Neuronal stem cell (in vitro differentiated cells): ENCODE data around the gene MVD.

ENCODE experiments used
- DNase-seq: peaks from one replicate; pipeline ENCODE4 v3.0.0-alpha.2; 2013; ENCODE audit warnings: low spot score
- H2AFZ ChIP-seq: one replicate; pipeline ENCODE4 v1.6.1; 2013; ENCODE audit warnings: mild to moderate bottlenecking, low read length, inconsistent platforms
- H2AK5ac ChIP-seq: 2 replicates; pipeline ENCODE4 v1.6.1; 2013; ENCODE audit warnings: low read depth, mild to moderate bottlenecking, inconsistent platforms, low read length, moderate library complexity, mixed read lengths
- H2BK120ac ChIP-seq: 2 replicates; pipeline ENCODE4 v1.6.1; 2013; ENCODE audit warnings: low read depth, mild to moderate bottlenecking, inconsistent platforms, low read length, moderate library complexity, mixed read lengths
- H2BK12ac ChIP-seq: one replicate; pipeline ENCODE4 v1.6.1; 2013; ENCODE audit warnings: low read length, inconsistent platforms
- H2BK15ac ChIP-seq: 2 replicates; pipeline ENCODE4 v1.6.1; 2013; ENCODE audit warnings: mild to moderate bottlenecking, low read length, inconsistent platforms, mixed read lengths
- H2BK5ac ChIP-seq: one replicate; pipeline ENCODE4 v1.6.1; 2013; ENCODE audit warnings: inconsistent platforms, mild to moderate bottlenecking, low read length, moderate library complexity
- H3K14ac ChIP-seq: one replicate; pipeline ENCODE4 v1.6.1; 2013; ENCODE audit warnings: low read length, inconsistent platforms
- H3K18ac ChIP-seq: 2 replicates; pipeline ENCODE4 v1.6.1; 2013; ENCODE audit warnings: low read length, inconsistent platforms
- H3K23ac ChIP-seq: 2 replicates; pipeline ENCODE4 v1.6.1; 2013; ENCODE audit warnings: low read depth, mild to moderate bottlenecking, mixed read lengths, low read length, inconsistent platforms; ENCODE audit not compliant: poor library complexity
- H3K27ac ChIP-seq: replicated peaks from 3 replicates; pipeline ENCODE4 v1.5.1; 2013; ENCODE audit warnings: low read length, inconsistent platforms
- H3K27me3 ChIP-seq, 3 experiments: 2 replicates each; pipeline ENCODE4 v1.6.1; 2013; ENCODE audit warnings: low read length in 3 of 3, mild to moderate bottlenecking in 2 of 3, inconsistent platforms in 1 of 3, low read depth in 1 of 3, mixed read lengths in 1 of 3, moderate library complexity in 1 of 3; ENCODE audit not compliant: control insufficient read depth in 3 of 3, insufficient read depth in 3 of 3
- H3K36me3 ChIP-seq, 2 donors: replicated peaks in 1 of 2; 2 replicates each; pipeline ENCODE4 v1.6.1; 2013; ENCODE audit warnings: low read length in 2 of 2; ENCODE audit not compliant: control insufficient read depth in 2 of 2, insufficient read depth in 2 of 2
- H3K4ac ChIP-seq: 2 replicates; pipeline ENCODE4 v1.6.1; 2013; ENCODE audit warnings: inconsistent platforms, mild to moderate bottlenecking, low read length, moderate library complexity
- H3K4me1 ChIP-seq, 2 donors: 1 replicate in 1 of 2; 2 replicates in 1 of 2; pipeline ENCODE4 v1.6.1; 2013; ENCODE audit warnings: low read length in 2 of 2, low read depth in 1 of 2; ENCODE audit not compliant: control insufficient read depth in 2 of 2, insufficient read depth in 1 of 2
- H3K4me2 ChIP-seq: one replicate; pipeline ENCODE4 v1.6.1; 2013; ENCODE audit warnings: mild to moderate bottlenecking, low read length, inconsistent platforms; ENCODE audit not compliant: insufficient read depth, poor library complexity, severe bottlenecking
- H3K4me3 ChIP-seq, 2 donors: 2 replicates each; pipeline ENCODE4 v1.5.1; 2013; ENCODE audit warnings: low read length in 2 of 2, mild to moderate bottlenecking in 2 of 2, inconsistent platforms in 1 of 2, moderate library complexity in 1 of 2
- H3K79me1 ChIP-seq: one replicate; pipeline ENCODE4 v1.6.1; 2013; ENCODE audit warnings: low read depth, mild to moderate bottlenecking, inconsistent platforms, low read length, moderate library complexity
- H3K9ac ChIP-seq: one replicate; pipeline ENCODE4 v1.6.1; 2013; ENCODE audit warnings: mild to moderate bottlenecking, low read depth, low read length, inconsistent platforms; ENCODE audit not compliant: poor library complexity
- H3K9me3 ChIP-seq, 2 donors: replicated peaks in 1 of 2; 2 replicates each; pipeline versions ENCODE3 to v1.6.1; 2013; ENCODE audit warnings: low read length in 2 of 2, mild to moderate bottlenecking in 2 of 2, inconsistent platforms in 1 of 2, low read depth in 1 of 2, mixed read lengths in 1 of 2, moderate library complexity in 1 of 2; ENCODE audit not compliant: control insufficient read depth in 2 of 2, insufficient read depth in 1 of 2
- H4K8ac ChIP-seq: one replicate; pipeline ENCODE4 v1.6.1; 2013; ENCODE audit warnings: low read depth, mild to moderate bottlenecking, inconsistent platforms, low read length, moderate library complexity
- H4K91ac ChIP-seq: one replicate; pipeline ENCODE4 v1.6.1; 2013; ENCODE audit warnings: low read length, low read depth, mild to moderate bottlenecking, inconsistent platforms; ENCODE audit not compliant: poor library complexity
- WGBS, 2 donors: extraction: QIAGEN DNeasy Blood & Tissue Kit; methylation state at CpG; one replicate each; pipeline ENCODE4 v1.1.7; 2013; ENCODE audit warnings: missing lambda C conversion rate in 2 of 2, mixed read lengths in 1 of 2; ENCODE audit not compliant: insufficient read length in 2 of 2, insufficient replicate concordance in 1 of 2; ENCODE audit errors: extremely low coverage in 2 of 2; 5-methylcytosine and 5-hydroxymethylcytosine counted together

Gene MVD

DNA sequence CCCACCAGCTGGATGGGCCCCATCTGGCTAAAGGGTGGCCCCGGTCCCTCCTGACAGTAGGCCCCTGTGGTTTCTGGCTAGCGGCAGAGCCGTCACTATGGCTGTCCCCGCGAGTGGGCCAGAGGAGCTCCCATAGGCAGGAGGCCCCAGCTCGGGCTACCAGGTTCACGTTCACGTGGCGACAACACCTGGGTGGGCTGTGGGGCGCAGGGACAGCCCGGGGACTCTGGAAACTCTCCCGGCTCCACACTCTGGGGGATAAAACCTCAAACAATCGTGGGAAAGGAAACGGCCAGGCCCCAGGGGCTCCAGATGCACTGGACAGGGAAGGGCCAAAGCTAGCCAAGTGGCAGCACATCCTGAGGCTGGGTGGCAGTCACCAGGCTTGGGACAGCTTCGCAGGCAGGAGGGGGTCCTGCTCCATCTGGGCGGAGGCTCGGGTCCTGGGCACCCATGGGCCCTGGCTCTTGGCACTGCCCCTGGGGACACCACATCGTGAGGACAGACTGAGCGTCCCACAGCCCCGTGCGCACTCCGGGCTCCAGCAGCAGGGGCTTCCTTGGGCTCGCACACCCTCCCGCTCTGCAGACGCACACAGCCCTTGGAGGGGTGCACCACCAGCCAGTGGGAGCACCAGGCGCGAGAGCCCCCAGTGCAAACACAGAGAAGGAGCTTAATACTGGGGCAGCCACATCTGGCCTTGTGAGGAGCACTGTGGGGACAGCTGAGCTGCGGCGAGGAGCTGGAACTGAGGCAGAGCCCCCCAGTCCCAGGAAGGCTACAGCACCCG, 38.9 kb upstream of the MVD start:
- Histone ChIP-seq H2BK15ac (no peak overlapping the region), H3K9ac (no peak overlapping the region), H3K4me1 (peaks cover 7 to 9% of the 10 kb centered on the region in 2 donors), H2BK12ac (no peak overlapping the region), H3K27ac (no peak overlapping the region), H4K8ac (no peak overlapping the region), H3K27me3 (no peaks in the 10 kb centered on the region), H3K4me3 (no peak overlapping the region), H3K36me3 (peaks cover 17 to 42% of the 10 kb centered on the region in 2 donors), H2BK120ac (no peak overlapping the region), H2AFZ (no peak overlapping the region), H3K4ac (no peak overlapping the region), H2BK5ac (no peak overlapping the region), H3K4me2 (no peak overlapping the region), H3K18ac (no peak overlapping the region), H3K14ac (no peak overlapping the region), H3K79me1 (peaks cover 29% of the 10 kb centered on the region), H2AK5ac (no peak overlapping the region), H3K23ac (no peak overlapping the region), H4K91ac (no peak overlapping the region), H3K9me3 (no peaks in the 10 kb centered on the region)
- no CpG with 5 or more reads among the region's 30 CpGs for WGBS, 2 donors
- no peak for DNase-seq

DNA sequence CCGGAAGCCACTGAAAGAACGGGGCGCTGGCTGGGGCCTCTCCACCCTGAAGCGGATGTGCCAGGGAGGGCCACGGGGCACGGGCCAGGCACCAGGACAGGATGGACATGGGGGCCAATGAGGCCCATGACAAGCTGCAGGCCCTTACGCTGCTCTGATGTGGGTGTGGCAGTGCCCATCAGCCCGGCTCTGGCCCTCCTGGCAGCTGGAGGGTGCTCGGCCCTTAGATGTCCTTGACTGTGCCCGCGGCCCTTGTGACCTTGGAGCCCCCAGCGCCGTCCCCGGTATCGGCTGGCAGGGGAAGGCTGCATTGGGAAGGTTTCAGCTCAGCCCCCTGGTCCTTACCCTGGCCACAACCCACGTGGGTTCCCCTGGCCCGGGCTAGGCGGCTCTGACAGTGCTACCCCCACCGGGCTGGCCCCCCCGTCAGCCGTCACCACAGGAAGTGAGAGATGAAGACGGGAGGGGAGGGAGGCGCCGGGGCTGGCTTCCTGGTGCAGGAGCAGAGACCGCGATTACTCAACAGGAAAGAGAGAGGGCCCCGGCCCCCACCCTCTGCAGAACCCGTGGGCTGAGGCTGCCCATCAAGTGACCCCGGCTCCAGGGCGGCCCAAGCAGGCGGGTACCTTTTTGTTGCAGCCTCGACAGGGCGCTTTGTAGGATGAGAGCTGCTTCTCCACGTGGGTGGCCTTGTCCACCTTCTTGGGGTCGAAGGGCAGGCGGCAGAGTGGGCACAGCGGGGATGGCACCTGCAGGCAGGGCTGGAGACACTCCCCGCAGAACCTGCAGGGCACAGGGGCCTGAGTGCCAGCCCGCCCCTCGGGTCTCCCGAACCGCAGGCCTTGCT, 38.0 kb upstream of the MVD start:
- Histone ChIP-seq H3K9ac (peak overlapping the region; percentile 60), H2BK15ac (no peak overlapping the region), H2BK12ac (no peak overlapping the region), H3K79me1 (peaks cover 26% of the 10 kb centered on the region), H3K4me1 (peaks cover 7 to 9% of the 10 kb centered on the region in 2 donors), H3K27ac (no peak overlapping the region), H3K23ac (no peak overlapping the region), H3K36me3 (peaks cover 17 to 46% of the 10 kb centered on the region in 2 donors), H2BK5ac (no peak overlapping the region), H2BK120ac (no peak overlapping the region), H3K18ac (no peak overlapping the region), H4K91ac (no peak overlapping the region), H3K4me2 (no peak overlapping the region), H3K27me3 (no peaks in the 10 kb centered on the region), H3K14ac (no peak overlapping the region), H2AK5ac (no peak overlapping the region), H4K8ac (no peak overlapping the region), H3K4me3 (no peak overlapping the region), H3K9me3 (no peaks in the 10 kb centered on the region), H2AFZ (no peak overlapping the region), H3K4ac (no peak overlapping the region)
- no CpG with 5 or more reads among the region's 42 CpGs for WGBS, 2 donors
- no peak for DNase-seq

DNA sequence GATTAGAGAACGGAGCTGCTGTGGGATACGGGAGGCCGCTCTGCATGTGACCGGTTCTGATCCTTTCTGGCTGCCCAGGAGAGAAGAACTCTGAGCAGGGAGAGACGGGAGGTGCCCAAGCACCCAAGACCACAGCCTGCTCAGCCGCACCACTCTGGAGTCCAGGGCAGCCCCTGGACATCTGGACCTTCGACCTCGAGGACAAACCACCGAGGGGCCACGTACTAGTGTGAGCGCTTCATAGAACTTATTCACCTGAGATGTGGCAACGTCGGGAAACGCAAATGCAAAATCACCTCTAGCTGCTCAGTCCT, 37.4 kb upstream of the MVD start:
- WGBS, 2 donors = no CpG with 5 or more reads among the region's 14 CpGs
- Histone ChIP-seq H3K27me3 (no peaks in the 10 kb centered on the region), H2BK120ac (no peak overlapping the region), H3K23ac (no peak overlapping the region), H2BK15ac (no peak overlapping the region), H3K4ac (no peak overlapping the region), H3K4me3 (no peak overlapping the region), H3K9ac (peak overlapping the region; percentile 60), H4K8ac (no peak overlapping the region), H3K9me3 (no peaks in the 10 kb centered on the region), H3K4me1 (peaks cover 4 to 6% of the 10 kb centered on the region in 2 donors), H2AFZ (no peak overlapping the region), H4K91ac (no peak overlapping the region), H2AK5ac (no peak overlapping the region), H3K36me3 (peaks cover 17 to 46% of the 10 kb centered on the region in 2 donors), H2BK12ac (no peak overlapping the region), H2BK5ac (no peak overlapping the region), H3K79me1 (peaks cover 26% of the 10 kb centered on the region), H3K14ac (no peak overlapping the region), H3K4me2 (no peak overlapping the region), H3K27ac (no peak overlapping the region), H3K18ac (no peak overlapping the region)
- DNase-seq = no peak

DNA sequence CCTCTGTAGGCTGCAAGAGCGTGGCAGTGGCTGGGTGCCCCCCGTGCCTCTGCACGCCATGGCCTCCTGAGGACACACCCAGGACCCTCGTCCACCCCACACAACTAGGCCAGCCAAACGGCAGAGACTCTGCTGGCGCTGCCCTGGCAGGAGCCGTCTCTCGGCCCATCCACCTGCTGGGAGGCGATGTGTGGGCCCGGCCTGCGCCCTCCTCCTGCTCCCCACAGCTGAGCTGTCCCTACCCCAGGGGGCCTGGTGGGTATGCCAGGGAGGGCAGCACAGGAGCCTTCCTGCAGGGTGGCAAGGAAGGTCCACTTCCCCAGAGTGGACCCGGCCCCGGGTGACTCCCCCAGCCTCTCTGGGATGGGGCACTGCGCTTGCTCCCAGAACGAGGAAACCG, 36.3 kb upstream of the MVD start:
- Histone ChIP-seq H3K36me3 (peaks cover 17 to 46% of the 10 kb centered on the region in 2 donors), H3K18ac (no peak overlapping the region), H2BK15ac (no peak overlapping the region), H3K4ac (no peak overlapping the region), H4K8ac (no peak overlapping the region), H3K4me2 (no peak overlapping the region), H2BK5ac (peak overlapping the region; percentile 75), H2AFZ (no peak overlapping the region), H3K4me3 (no peak overlapping the region), H3K4me1 (peaks cover 0 to 3% of the 10 kb centered on the region in 2 donors), H3K9me3 (no peaks in the 10 kb centered on the region), H4K91ac (no peak overlapping the region), H3K79me1 (peaks cover 23% of the 10 kb centered on the region), H2BK12ac (peak overlapping the region; percentile 58), H3K23ac (peak overlapping the region; percentile 43), H2BK120ac (peak overlapping the region; percentile 18), H3K27ac (no peak overlapping the region), H3K9ac (peak overlapping the region; percentile 60), H3K27me3 (no peaks in the 10 kb centered on the region), H3K14ac (no peak overlapping the region), H2AK5ac (no peak overlapping the region)
- DNase-seq = no peak
- no CpG with 5 or more reads among the region's 16 CpGs for WGBS, 2 donors
